ENCODE results near the gene WNK1.

DNA sequence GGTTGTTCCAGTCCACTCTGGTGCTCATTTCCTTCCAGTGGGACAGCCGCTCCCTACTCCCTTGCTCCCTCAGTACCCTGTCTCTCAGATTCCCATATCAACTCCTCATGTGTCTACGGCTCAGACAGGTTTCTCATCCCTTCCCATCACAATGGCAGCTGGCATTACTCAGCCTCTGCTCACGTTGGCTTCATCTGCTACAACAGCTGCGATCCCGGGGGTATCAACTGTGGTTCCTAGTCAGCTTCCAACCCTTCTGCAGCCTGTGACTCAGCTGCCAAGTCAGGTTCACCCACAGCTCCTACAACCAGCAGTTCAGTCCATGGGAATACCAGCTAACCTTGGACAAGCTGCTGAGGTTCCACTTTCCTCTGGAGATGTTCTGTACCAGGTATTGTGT, 127.3 kb downstream of the WNK1 start:
- TF ChIP-seq CTCF (IDR thresholded peaks at IDR 0.05; ENCODE audit: extremely low read depth in 1 of 2, insufficient read depth in 1 of 2, low read depth in 1 of 2, low read length in 2 of 2) (no peak), EZH2 (IDR thresholded peaks at IDR 0.05; ENCODE audit: borderline replicate concordance, low read depth, low read length, severe bottlenecking) (no peak), POLR2A (IDR thresholded peaks at IDR 0.05; ENCODE audit: low read depth, low read length) (no peak), POLR2AphosphoS5 (IDR thresholded peaks at IDR 0.05; ENCODE audit: insufficient read depth, low read depth, low read length) (no peak), MYC (IDR thresholded peaks at IDR 0.05; ENCODE audit: low read depth, low read length) (no peak), JUN (IDR thresholded peaks at IDR 0.05; ENCODE audit: borderline replicate concordance, insufficient read depth, insufficient read length, low read depth) (no peak), FOS (IDR thresholded peaks at IDR 0.05; ENCODE audit: borderline replicate concordance, insufficient read depth, low read length) (no peak)
- TF ChIP-seq, protein P1, sequence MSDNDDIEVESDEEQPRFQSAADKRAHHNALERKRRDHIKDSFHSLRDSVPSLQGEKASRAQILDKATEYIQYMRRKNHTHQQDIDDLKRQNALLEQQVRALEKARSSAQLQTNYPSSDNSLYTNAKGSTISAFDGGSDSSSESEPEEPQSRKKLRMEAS (IDR thresholded peaks at IDR 0.05; ENCODE audit: insufficient read depth, insufficient read length), result no peak

Measured in endothelial cell of umbilical vein (primary cell).